ENCODE results near the gene B4GALT5.
A peak's percentile ranks its signal among the peaks of the same experiment; 100 is the strongest.

DNA sequence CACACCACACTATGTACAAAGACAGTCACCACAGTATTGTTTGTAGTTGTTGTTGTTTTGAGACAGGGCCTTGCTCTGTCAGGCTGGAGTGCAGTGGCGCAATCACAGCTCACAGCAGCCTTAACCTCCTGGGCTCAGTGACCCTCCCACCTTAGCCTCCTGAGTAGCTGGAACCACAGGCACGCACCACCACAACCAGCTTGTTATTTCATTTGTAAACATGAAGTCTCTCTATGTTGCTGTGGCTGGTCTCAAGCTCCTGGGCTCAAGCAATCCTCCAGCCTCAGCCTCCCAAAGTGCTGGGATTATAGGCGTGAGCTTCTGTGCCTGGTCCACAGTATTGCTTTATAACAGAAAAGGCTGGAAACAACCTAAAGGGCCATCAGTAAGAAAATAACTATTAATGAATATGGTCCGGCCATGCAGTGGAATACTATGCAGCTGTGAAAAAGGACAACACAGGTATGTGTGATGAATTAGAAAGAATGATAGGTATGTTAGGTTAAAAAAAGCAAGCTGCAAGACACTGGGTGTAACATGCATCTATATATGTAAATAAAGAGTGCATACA lies 115.8 kb downstream of the B4GALT5 start:
- peak in 1 of 2 experiments; percentile 47; a peak in 3 of 4 replicates for TF ChIP-seq CEBPB (IDR thresholded peaks at IDR 0.05)
- TF ChIP-seq CBX2 (IDR thresholded peaks at IDR 0.05; ENCODE audit: borderline replicate concordance, low read depth) = no peak
- TF ChIP-seq, protein P1, sequence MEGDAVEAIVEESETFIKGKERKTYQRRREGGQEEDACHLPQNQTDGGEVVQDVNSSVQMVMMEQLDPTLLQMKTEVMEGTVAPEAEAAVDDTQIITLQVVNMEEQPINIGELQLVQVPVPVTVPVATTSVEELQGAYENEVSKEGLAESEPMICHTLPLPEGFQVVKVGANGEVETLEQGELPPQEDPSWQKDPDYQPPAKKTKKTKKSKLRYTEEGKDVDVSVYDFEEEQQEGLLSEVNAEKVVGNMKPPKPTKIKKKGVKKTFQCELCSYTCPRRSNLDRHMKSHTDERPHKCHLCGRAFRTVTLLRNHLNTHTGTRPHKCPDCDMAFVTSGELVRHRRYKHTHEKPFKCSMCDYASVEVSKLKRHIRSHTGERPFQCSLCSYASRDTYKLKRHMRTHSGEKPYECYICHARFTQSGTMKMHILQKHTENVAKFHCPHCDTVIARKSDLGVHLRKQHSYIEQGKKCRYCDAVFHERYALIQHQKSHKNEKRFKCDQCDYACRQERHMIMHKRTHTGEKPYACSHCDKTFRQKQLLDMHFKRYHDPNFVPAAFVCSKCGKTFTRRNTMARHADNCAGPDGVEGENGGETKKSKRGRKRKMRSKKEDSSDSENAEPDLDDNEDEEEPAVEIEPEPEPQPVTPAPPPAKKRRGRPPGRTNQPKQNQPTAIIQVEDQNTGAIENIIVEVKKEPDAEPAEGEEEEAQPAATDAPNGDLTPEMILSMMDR (IDR thresholded peaks at IDR 0.05) = no peak
- no peak for TF ChIP-seq ZSCAN20 (CRISPR knock-in tag; IDR thresholded peaks at IDR 0.05)
- TF ChIP-seq NR3C1 (IDR thresholded peaks at IDR 0.05) = no peak
- TF ChIP-seq RCOR1 (IDR thresholded peaks at IDR 0.05; ENCODE audit: low read depth, low read length) = no peak
- no peak for TF ChIP-seq RFX5 (IDR thresholded peaks at IDR 0.05)
- TF ChIP-seq MAFK (IDR thresholded peaks at IDR 0.05; ENCODE audit: partially characterized antibody) = no peak
- no peak for TF ChIP-seq JUNB (IDR thresholded peaks at IDR 0.05)
- no peak for TF ChIP-seq TP53 (CRISPR knock-in tag; IDR thresholded peaks at IDR 0.05)
- no peak for TF ChIP-seq POLR2A (IDR thresholded peaks at IDR 0.05; ENCODE audit: low read length)
- TF ChIP-seq EP300 (IDR thresholded peaks at IDR 0.05) = no peak

Data from A549 (cell line).